Amygdala (tissue), 56 donors: Measurements from ENCODE around the gene FOXP1.

Experiments
- DNase-seq, 56 donors: peaks; one replicate each; lab custom pipeline; 2025; lab: John Stamatoyannopoulos, UW

Gene FOXP1

GRCh38 chr3:71456826-71457225 is 126.7 kb downstream of the FOXP1 start:
- DNase-seq, result no peak

DNA sequence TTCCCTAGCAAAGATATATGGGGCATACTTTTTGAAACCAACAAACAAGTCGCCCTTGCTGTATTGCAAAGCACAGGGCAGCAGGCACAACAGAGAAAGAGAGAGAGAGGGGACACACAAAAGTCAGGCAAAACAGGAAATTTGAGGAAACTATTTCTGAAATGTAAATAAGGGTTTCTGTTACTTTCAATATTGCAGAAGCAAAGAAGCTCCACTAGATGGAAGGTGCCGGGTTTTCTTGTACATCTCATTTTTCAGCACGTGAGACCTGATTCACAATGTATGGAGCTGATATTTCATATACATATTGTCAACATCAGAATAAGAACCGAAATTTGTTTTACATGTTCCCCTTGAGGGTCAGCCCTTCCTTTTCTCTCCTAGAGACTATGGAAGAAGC is 127.4 kb downstream of the FOXP1 start:
- no peak for DNase-seq

GRCh38 chr3:71454512-71455403 is 128.8 kb downstream of the FOXP1 start:
- DNase-seq, result no peak

- no peak for DNase-seq
Measured at GRCh38 chr3:71453822-71454511, 129.6 kb downstream of the FOXP1 start.

DNA sequence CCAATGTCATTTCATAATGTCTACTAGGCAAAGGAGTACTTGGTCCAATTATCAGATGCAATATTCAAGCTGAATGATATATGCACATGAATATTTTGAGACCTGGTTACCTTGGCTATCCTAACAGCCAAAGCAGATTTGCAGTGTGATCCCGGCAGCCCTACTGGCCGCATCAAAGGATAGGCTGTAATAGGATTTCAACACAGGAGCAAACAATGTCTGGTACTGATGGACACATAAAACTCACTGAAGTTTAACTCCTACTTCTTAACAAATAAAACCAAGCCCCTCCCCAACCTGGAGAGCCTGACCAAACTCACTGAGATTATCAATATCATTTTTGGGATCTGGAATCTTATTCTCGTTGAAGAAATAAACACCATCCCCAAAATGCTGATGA is 130.2 kb downstream of the FOXP1 start:
- no peak for DNase-seq

- DNase-seq, result no peak
Measured at GRCh38 chr3:71451812-71452211, 131.7 kb downstream of the FOXP1 start.

DNA sequence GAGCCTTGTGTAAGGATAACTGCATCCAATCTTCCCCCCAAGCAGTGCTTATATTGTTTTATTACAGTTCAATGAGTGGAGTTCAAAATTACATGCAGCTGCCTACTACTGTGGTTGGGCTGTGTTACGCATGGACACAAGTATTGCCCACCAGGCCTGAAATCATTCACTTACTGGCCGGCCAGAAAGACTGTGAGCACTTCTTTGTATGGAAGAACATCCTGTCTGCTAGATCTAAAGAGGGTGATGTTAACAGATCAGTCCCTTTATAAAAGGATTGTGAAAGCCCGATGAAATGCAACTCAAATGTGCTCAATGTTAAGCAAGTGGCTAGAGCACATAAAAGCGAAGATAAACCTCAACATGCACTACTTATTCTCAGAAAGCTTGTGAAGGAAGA is 132.5 kb downstream of the FOXP1 start:
- no peak for DNase-seq

- no peak for DNase-seq
Measured at GRCh38 chr3:71450162-71450561, 133.4 kb downstream of the FOXP1 start.

DNA sequence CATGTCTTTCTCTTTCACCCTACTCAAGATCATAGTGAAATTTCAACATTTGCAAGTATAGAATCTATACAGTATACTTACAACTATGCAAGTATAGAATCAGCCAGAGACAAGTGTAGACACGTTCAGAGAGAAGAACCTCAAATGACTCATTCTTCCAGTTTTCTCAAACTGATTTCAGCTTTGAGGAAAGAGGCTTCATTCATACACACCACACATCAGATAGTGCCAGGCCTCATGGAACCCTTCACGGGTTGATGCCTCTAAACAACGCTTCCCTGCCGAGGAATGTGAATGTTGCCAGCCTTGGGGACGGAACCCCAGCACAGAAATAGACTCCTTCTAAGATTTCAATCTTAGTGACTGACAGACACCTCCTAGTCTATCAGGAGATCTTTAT is 135.7 kb downstream of the FOXP1 start:
- no peak for DNase-seq

GRCh38 chr3:71447197-71447596 is 136.3 kb downstream of the FOXP1 start:
- no peak for DNase-seq

DNA sequence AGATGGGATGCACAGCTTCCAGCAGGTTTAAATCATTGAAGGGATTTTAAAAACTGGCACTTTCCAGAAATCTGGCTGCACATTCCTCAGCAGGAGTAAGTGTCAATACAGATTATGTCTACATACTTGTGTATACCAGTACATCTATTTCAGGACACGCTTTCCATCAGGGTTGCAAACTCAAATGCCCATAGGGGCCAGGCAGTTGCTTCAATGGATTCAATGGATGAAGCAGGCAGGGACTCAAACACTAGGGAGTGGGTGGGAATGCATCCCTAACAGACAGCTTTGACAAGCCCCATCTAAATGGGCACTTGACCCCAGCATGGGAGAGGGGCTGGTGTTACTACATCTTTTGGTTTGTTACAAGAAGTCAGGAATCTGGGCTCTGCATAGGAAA is 136.8 kb downstream of the FOXP1 start:
- DNase-seq, result no peak

DNA sequence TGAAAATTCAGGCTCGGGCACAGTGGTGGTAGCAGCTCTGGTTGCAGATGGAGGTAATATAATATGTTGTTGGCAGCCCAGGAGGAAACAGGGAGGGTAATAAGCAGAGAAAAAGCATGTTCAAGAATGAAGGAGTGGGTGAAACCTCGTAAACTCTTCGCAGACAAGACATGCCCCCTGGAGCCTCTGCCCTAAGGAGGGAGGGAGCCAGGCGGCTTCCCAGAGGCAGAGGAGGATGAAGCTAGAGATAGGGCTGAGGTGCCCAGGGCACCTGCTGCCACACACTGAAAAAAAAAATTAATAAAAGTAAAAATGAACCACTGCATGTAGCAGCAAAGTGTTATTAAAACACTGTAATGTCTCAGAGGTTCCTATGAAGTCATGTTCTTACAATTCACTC is 137.3 kb downstream of the FOXP1 start:
- no peak for DNase-seq

DNA sequence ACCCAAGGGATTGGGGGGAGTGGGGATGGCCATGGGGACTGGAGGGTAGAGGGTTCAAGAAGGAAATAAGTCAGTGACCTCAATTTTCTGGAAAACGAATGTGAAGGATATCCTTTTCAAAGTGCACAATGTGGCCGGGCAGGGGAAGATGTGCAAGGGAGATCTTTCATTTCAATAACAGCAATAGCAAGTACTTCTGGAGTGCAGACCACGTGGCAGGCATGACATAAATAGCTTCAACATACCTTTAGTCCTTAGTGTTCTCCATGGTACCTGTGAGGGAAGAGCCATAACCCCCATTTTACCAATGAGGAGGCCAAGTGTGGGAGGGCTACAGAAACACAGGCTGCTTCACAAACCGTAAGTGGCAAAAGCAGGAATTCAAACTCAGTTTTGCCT is 138.7 kb downstream of the FOXP1 start:
- no peak for DNase-seq

DNA sequence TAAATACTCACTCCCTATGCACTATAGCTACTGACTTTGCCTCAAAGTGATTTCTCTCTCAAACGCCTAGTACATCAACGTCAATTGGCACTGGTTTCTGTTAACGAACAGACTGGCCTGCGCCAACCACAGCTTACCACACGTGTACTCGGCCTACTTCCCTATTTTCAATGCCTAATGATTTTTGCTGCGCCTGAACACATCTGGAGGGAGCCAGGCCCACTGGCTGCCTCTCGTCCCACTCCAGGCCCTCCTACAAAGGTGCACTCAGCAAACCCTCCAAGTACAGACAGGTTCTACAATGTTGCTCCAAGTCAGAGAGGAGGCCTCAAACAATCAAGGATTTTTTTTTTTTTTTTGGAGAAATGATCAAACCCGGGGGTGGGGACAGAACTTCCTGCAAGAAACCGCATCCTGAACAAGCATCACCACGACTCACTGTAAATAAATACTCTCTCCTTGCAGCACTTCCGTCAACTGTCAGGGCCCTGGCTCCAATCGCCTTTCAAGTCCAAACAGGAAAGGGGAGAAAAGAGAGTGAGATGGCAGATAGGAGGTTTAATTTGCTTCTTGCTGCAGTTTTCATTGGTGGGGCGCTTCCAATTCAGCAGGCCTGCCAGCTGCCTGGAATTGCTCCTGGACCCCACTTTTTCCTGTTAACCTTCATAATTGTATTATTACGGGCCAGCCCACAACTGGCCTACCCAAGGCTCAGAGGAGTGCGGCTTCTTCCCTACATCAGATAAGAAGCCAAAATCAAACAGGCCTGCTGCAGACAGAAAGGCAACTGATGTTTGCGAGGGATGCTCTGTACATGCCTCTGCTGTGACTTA is 139.3 kb downstream of the FOXP1 start:
- DNase-seq, result peak in 12 of 56 donors; percentile 6 to 46 (median 22)

- no peak for DNase-seq
Measured at GRCh38 chr3:71443332-71443731, 140.2 kb downstream of the FOXP1 start.

- no peak for DNase-seq
Measured at GRCh38 chr3:71442652-71443042, 140.9 kb downstream of the FOXP1 start.

DNA sequence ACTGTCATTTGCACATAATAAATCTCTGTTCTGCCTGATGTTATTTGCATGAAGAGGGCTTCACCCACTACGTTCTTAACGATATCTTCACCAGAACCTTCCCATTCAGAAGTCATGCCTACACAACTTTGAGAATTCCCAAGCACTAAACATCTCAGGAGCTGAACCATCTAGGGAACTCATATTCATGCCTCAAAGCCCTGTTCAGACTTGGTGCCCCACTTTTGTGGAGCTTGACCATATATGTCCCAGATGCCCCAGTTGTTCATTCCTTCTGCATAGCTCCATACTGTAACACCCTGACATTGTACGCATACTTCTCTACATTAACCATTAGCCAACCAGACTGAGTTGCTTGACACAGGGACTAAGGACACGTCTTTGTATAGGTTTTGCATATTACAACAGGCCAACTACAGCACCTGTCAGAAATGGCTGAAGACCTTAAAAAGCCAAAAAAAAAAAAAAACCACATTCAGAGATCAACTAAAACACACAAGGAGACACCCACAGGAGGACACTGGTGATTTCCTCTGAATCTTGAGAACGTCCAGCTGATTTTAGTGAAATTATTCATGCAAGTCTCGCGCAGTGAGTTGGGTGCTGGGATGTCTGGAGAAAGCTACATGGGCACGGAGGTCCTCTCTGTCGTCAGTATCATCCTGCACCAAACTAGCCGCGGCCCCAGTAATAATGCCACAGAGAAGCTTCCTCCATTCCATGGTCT is 141.4 kb downstream of the FOXP1 start:
- no peak for DNase-seq

- DNase-seq, result peak in 8 of 56 donors; percentile 6 to 49 (median 13)
Measured at GRCh38 chr3:71441217-71441924, 142.2 kb downstream of the FOXP1 start.

DNA sequence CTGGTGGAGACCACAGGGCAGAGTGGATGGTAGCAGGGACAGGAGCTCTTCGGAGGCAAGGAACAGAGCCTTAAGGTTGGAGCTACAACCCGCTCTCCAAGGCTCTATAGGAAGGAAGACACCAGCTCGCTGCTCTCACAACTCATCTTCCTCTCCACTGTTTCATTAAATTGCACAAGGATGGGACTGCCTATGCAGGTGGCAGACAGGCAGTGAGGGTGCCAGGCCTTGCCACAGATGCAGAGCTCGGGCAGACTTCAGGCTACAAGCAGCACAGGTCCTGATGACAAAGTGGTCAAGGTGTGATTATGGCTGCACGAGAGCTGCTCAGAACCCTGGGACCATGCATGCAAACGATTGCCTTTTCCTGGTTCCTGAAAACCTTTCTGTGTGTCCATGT is 144.6 kb downstream of the FOXP1 start:
- no peak for DNase-seq
